Measurements from ENCODE around the gene RNF183.

DNA sequence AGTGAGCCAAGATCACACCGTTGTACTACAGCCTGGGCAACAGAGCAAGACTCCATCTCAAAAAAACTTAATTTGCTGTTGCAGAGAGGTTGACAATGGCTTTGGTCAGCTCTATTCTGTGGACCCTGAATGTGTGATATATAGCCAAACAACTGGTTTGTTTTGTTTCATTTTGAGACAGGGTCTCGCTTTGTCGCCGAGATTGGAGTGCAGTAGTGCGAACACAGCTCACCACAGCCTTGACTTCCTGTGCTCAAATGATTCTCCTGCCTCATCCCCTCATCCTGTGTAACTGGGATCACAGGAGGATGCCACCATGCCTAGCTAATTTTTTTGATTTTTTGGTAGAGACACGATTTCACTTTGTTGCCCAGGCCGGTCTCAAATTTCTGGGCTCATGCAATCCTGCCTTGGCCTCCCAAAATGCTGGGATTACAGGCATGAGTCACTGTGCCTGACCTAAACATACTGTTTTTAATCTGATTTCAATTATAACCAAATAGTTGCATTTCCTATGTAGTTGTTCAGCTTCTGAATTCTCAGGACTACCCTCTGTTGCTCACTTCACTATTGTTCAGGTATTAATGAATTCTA lies 9.8 kb downstream of the RNF183 start:
- TF ChIP-seq CTCF (IDR thresholded peaks at IDR 0.05; ENCODE audit: insufficient read depth, low read length, poor library complexity, severe bottlenecking) (no peak), EZH2phosphoT487 (conservative IDR thresholded peaks at IDR 0.05; ENCODE audit: low read length) (no peak)
